Neural progenitor cell (in vitro differentiated cells): ENCODE measurements around the gene PDAP1. TPM values are rescaled to one million over a fixed set of nuclear protein-coding genes. Genes with fewer than 3 reads are reported as not detected.

Source experiments
- DNase-seq: peaks from one replicate; pipeline ENCODE4 v3.0.0-alpha.2; 2016; ENCODE audit warnings: low spot score
- H2AFZ ChIP-seq: fragments of 200-600 bp; sonication (generic); replicated peaks from 2 replicates; pipeline ENCODE4 v1.6.1; 2016; ENCODE audit warnings: antibody characterized with exemption
- H3F3A ChIP-seq: fragments of 200-600 bp; sonication (generic); 2 replicates; pipeline ENCODE4 v1.6.1; 2016; ENCODE audit warnings: antibody characterized with exemption, low read depth
- H3K27ac ChIP-seq: fragments of 200-600 bp; sonication (generic); 2 replicates; pipeline ENCODE4 v1.5.1; 2016; ENCODE audit warnings: mild to moderate bottlenecking
- H3K27me3 ChIP-seq: fragments of 200-600 bp; sonication (generic); 2 replicates; pipeline ENCODE4 v1.6.1; 2016; ENCODE audit warnings: mild to moderate bottlenecking, moderate library complexity
- H3K36me3 ChIP-seq: fragments of 200-600 bp; sonication (generic); 2 replicates; pipeline ENCODE4 v1.5.1; 2016
- H3K4me1 ChIP-seq: fragments of 200-600 bp; sonication (generic); 2 replicates; pipeline ENCODE4 v1.6.1; 2016; ENCODE audit warnings: mixed run types
- H3K4me2 ChIP-seq: fragments of 200-600 bp; sonication (generic); 2 replicates; pipeline ENCODE4 v1.6.1; 2016
- H3K4me3 ChIP-seq: fragments of 200-600 bp; sonication (generic); 2 replicates; pipeline ENCODE4 v1.5.1; 2016
- H3K79me2 ChIP-seq: fragments of 200-600 bp; sonication (generic); 2 replicates; pipeline ENCODE4 v1.6.1; 2016; ENCODE audit warnings: low read depth
- H3K9ac ChIP-seq: fragments of 200-600 bp; sonication (generic); 2 replicates; pipeline ENCODE4 v1.6.1; 2016
- H3K9me3 ChIP-seq: fragments of 200-600 bp; sonication (generic); 2 replicates; pipeline ENCODE4 v1.5.1; 2016; ENCODE audit warnings: low read depth
- H4K20me1 ChIP-seq: fragments of 200-600 bp; sonication (generic); 2 replicates; pipeline ENCODE4 v1.6.1; 2016; ENCODE audit warnings: low read depth
- H3K27ac Mint-ChIP-seq: 3 replicates; pipeline ENCODE4 v1.8.0; 2021; ENCODE audit warnings: mixed read lengths
- H3K27me3 Mint-ChIP-seq: 2 replicates; pipeline ENCODE4 v1.8.0; 2022; ENCODE audit warnings: low read depth, mild to moderate bottlenecking, inconsistent platforms, moderate library complexity, mixed read lengths; ENCODE audit not compliant: insufficient read depth
- H3K36me3 Mint-ChIP-seq: 3 replicates; pipeline ENCODE4 v1.8.0; 2021; ENCODE audit warnings: mixed read lengths
- H3K4me1 Mint-ChIP-seq: 3 replicates; pipeline ENCODE4 v1.8.0; 2021; ENCODE audit warnings: mixed read lengths
- H3K4me3 Mint-ChIP-seq: 3 replicates; pipeline ENCODE4 v1.8.0; 2021; ENCODE audit warnings: mild to moderate bottlenecking, moderate library complexity, mixed read lengths
- H3K9me3 Mint-ChIP-seq: 3 replicates; pipeline ENCODE4 v1.8.0; 2020; ENCODE audit warnings: mixed read lengths
- CTCF ChIP-seq: fragments of 200-600 bp; sonication (generic); IDR thresholded peaks from 2 replicates; pipeline ENCODE4 v1.5.1; 2017; ENCODE audit warnings: antibody characterized with exemption, mild to moderate bottlenecking
- EZH2 ChIP-seq: fragments of 200-600 bp; sonication (generic); IDR thresholded peaks from 2 replicates; pipeline ENCODE4 v1.6.1; 2017; ENCODE audit warnings: antibody characterized with exemption, mild to moderate bottlenecking, moderate library complexity
- EZH2phosphoT487 ChIP-seq: fragments of 200-600 bp; sonication (generic); IDR thresholded peaks from 2 replicates; pipeline ENCODE4 v1.6.1; 2017; ENCODE audit warnings: antibody characterized with exemption
- total RNA-seq: library from RNA; depleted of rRNA; stranded (reverse); fragments of >200 nt; gene quantifications from 2 replicates; pipeline ENCODE4 v1.2.3, GENCODE V29; 2015; ENCODE audit warnings: low replicate concordance

PDAP1 gene
- total RNA-seq, 1 donor from 2014 or later, result 136 TPM

- Histone ChIP-seq H3K27me3 (no peaks in the 10 kb centered on the region), H3K4me2 (peak overlapping the region; percentile 96), H2AFZ (peak overlapping the region; percentile 75), H4K20me1 (peaks cover 48% of the 10 kb centered on the region), H3K9ac (peak overlapping the region; percentile 93), H3K9me3 (no peaks in the 10 kb centered on the region), H3K79me2 (peaks cover 65% of the 10 kb centered on the region), H3K4me1 (peaks cover 15% of the 10 kb centered on the region), H3K4me3 (peak overlapping the region; percentile 98), H3K36me3 (peaks cover 10% of the 10 kb centered on the region), H3F3A (peaks cover 12% of the 10 kb centered on the region), H3K27ac (peak overlapping the region; percentile 98)
- H3K9me3 Mint-ChIP-seq, result no peaks in the 10 kb centered on the region
- no peak for DNase-seq
- H3K4me3 Mint-ChIP-seq, result peak overlapping the region; percentile 96
- H3K27me3 Mint-ChIP-seq, result peaks cover 6% of the 10 kb centered on the region
- H3K27ac Mint-ChIP-seq, result peak overlapping the region; percentile 99
- H3K36me3 Mint-ChIP-seq, result peaks cover 17% of the 10 kb centered on the region
- peaks cover 22% of the 10 kb centered on the region for H3K4me1 Mint-ChIP-seq
- TF ChIP-seq EZH2, result no peak
- no peak for TF ChIP-seq EZH2phosphoT487
- no peak for TF ChIP-seq CTCF
Measured at GRCh38 chr7:99409192-99409572, 785 bp upstream of the PDAP1 start.

GRCh38 chr7:99407872-99408378 lies 472 bp downstream of the PDAP1 start:
- DNase-seq, result peak; percentile 56
- peaks cover 15% of the 10 kb centered on the region for H3K4me1 ChIP-seq
- H4K20me1 ChIP-seq, result peaks cover 57% of the 10 kb centered on the region
- TF ChIP-seq EZH2phosphoT487 (no peak), CTCF (no peak), EZH2 (no peak)
- H3K4me3 ChIP-seq, result peak overlapping the region; percentile 98
- Mint-ChIP-seq H3K36me3 (peaks cover 22% of the 10 kb centered on the region), H3K9me3 (no peaks in the 10 kb centered on the region), H3K27me3 (peaks cover 6% of the 10 kb centered on the region), H3K27ac (peak overlapping the region; percentile 82), H3K4me1 (peaks cover 22% of the 10 kb centered on the region), H3K4me3 (peak overlapping the region; percentile 96)
- H3K4me2 ChIP-seq, result peak overlapping the region; percentile 96
- peak overlapping the region; percentile 75 for H2AFZ ChIP-seq
- peaks cover 70% of the 10 kb centered on the region for H3K79me2 ChIP-seq
- H3K9ac ChIP-seq, result peak overlapping the region; percentile 93
- no peaks in the 10 kb centered on the region for H3K9me3 ChIP-seq
- no peaks in the 10 kb centered on the region for H3K27me3 ChIP-seq
- H3K27ac ChIP-seq, result peak overlapping the region; percentile 98
- H3K36me3 ChIP-seq, result peaks cover 10% of the 10 kb centered on the region
- H3F3A ChIP-seq, result peaks cover 12% of the 10 kb centered on the region

GRCh38 chr7:99406557-99406956 lies 1.8 kb downstream of the PDAP1 start:
- Mint-ChIP-seq H3K27ac (no peak overlapping the region), H3K4me3 (peak overlapping the region; percentile 10), H3K36me3 (peaks cover 17% of the 10 kb centered on the region), H3K4me1 (peaks cover 22% of the 10 kb centered on the region), H3K9me3 (no peaks in the 10 kb centered on the region), H3K27me3 (peaks cover 6% of the 10 kb centered on the region)
- no peaks in the 10 kb centered on the region for H3K9me3 ChIP-seq
- no peaks in the 10 kb centered on the region for H3K27me3 ChIP-seq
- H4K20me1 ChIP-seq, result peaks cover 57% of the 10 kb centered on the region
- no peak for DNase-seq
- no peak overlapping the region for H2AFZ ChIP-seq
- H3K4me3 ChIP-seq, result no peak overlapping the region
- H3K36me3 ChIP-seq, result peaks cover 6% of the 10 kb centered on the region
- peaks cover 70% of the 10 kb centered on the region for H3K79me2 ChIP-seq
- peak overlapping the region; percentile 30 for H3K9ac ChIP-seq
- no peak for TF ChIP-seq EZH2phosphoT487
- TF ChIP-seq EZH2, result no peak
- no peak for TF ChIP-seq CTCF
- peaks cover 10% of the 10 kb centered on the region for H3F3A ChIP-seq
- peak overlapping the region; percentile 96 for H3K4me2 ChIP-seq
- H3K27ac ChIP-seq, result no peak overlapping the region
- H3K4me1 ChIP-seq, result peaks cover 15% of the 10 kb centered on the region
